Upper lobe of left lung (tissue), 6 donors: ENCODE measurements around the gene NF1. TPM values are rescaled to one million over a fixed set of nuclear protein-coding genes. Genes with fewer than 3 reads are reported as not detected.
A peak's percentile ranks its signal among the peaks of the same experiment; 100 is the strongest.

Experiments
- ATAC-seq, 2 donors: fragments of 200-7000 bp; cut with Tn5 transposase; one replicate each; pipeline ENCODE4 v1.9.1; 2022; ENCODE audit warnings: mild to moderate bottlenecking in 2 of 2, moderate library complexity in 2 of 2; ENCODE audit not compliant: low FRiP score in 2 of 2
- DNase-seq, 2 donors: peaks; one replicate each; pipeline ENCODE4 v3.0.0-alpha.2; 2019 to 2020
- H3K27ac ChIP-seq, 4 donors: fragments of 200-600 bp; sonication (generic); one replicate each; pipeline ENCODE4 v1.5.1; 2016 to 2019
- H3K27me3 ChIP-seq, 4 donors: fragments of 200-600 bp; sonication (generic); one replicate each; pipeline ENCODE4 v1.5.1; 2017 to 2019
- H3K36me3 ChIP-seq, 4 donors: fragments of 200-600 bp; sonication (generic); one replicate each; pipeline ENCODE4 v1.5.1; 2016 to 2019
- H3K4me1 ChIP-seq, 4 donors: fragments of 200-600 bp; sonication (generic); one replicate each; pipeline ENCODE4 v1.5.1; 2018 to 2019
- H3K4me3 ChIP-seq, 4 donors: fragments of 200-600 bp; sonication (generic); one replicate each; pipeline ENCODE4 v1.5.1; 2017 to 2019; ENCODE audit warnings: mild to moderate bottlenecking in 2 of 4, moderate library complexity in 1 of 4
- H3K9me3 ChIP-seq, 4 donors: fragments of 200-600 bp; sonication (generic); one replicate each; pipeline ENCODE4 v1.5.1; 2018 to 2019
- CTCF ChIP-seq, 6 experiments: fragments of 450-650 bp in 4 of 6; fragments of 200-600 bp in 2 of 6; sonication (generic) in 2 of 6; IDR thresholded peaks; one replicate each; pipeline ENCODE4 v1.5.1; 2016 to 2019; ENCODE audit warnings: antibody characterized with exemption in 6 of 6
- EP300 ChIP-seq, 4 donors: sonication (generic); formaldehyde crosslinking; IDR thresholded peaks; one replicate each; pipeline ENCODE4 v1.5.1; 2017; ENCODE audit warnings: antibody characterized with exemption in 4 of 4, control low read depth in 2 of 4
- POLR2A ChIP-seq, 4 donors: fragments of 450-650 bp; IDR thresholded peaks; one replicate each; pipeline ENCODE4 v1.5.1; 2016 to 2017; ENCODE audit warnings: antibody characterized with exemption in 4 of 4, mild to moderate bottlenecking in 2 of 4
- POLR2AphosphoS5 ChIP-seq, 2 donors: sonication (generic); formaldehyde crosslinking; IDR thresholded peaks; one replicate each; pipeline ENCODE4 v1.5.1; 2017; ENCODE audit warnings: antibody characterized with exemption in 2 of 2
- WGBS, 2 donors: methylation state at CpG; one replicate each; pipeline ENCODE4 v1.1.5; 2017 to 2018; 5-methylcytosine and 5-hydroxymethylcytosine counted together
- total RNA-seq, 6 donors: library from RNA; depleted of rRNA in 4 of 6; stranded (reverse); fragments of >200 nt in 4 of 6; gene quantifications; one replicate each; pipeline versions ENCODE4 v1.1.0 to v1.2.1, GENCODE V29; 2016 to 2021
- donor health status: DM: no; HTN: no; CAD: no; lungs with moderate emphysema.
- donor health status: DM: no; HTN: yes; CAD: no; lungs with severe emphysema.

The NF1 gene
- total RNA-seq, 6 donors from 2014 or later: 35.5 to 85.1 (median 47.1) TPM

- H3K27me3 ChIP-seq: no peaks in the 10 kb centered on the region
- peaks cover 0 to 4% (median 0%) of the 10 kb centered on the region in 4 donors for H3K4me1 ChIP-seq
- no peak overlapping the region for H3K27ac ChIP-seq
- no peaks in the 10 kb centered on the region for H3K36me3 ChIP-seq
- no peak for ATAC-seq
- no peak for DNase-seq
- H3K9me3 ChIP-seq: no peaks in the 10 kb centered on the region
- no peak overlapping the region for H3K4me3 ChIP-seq
- TF ChIP-seq EP300 (IDR thresholded peaks at IDR 0.05): no peak
- TF ChIP-seq POLR2A (IDR thresholded peaks at IDR 0.05): no peak
- 60 to 85% methylated on average over 1 to 6 of the region's 6 CpGs for WGBS, 2 donors
Measured at GRCh38 chr17:31412511-31412910, 317.7 kb downstream of the NF1 start.

- WGBS, 2 donors: 59 to 68% methylated on average over 15 of the region's 15 CpGs
- H3K27me3 ChIP-seq: no peaks in the 10 kb centered on the region
- TF ChIP-seq EP300 (IDR thresholded peaks at IDR 0.05): no peak
- no peak for TF ChIP-seq CTCF (IDR thresholded peaks at IDR 0.05)
- no peak for TF ChIP-seq POLR2A (IDR thresholded peaks at IDR 0.05)
- no peak for TF ChIP-seq POLR2AphosphoS5 (IDR thresholded peaks at IDR 0.05)
- H3K36me3 ChIP-seq: no peaks in the 10 kb centered on the region
- DNase-seq (no peak), ATAC-seq (no peak)
- H3K4me1 ChIP-seq: peaks cover 0 to 4% (median 0%) of the 10 kb centered on the region in 4 donors
- no peaks in the 10 kb centered on the region for H3K9me3 ChIP-seq
- H3K4me3 ChIP-seq: no peak overlapping the region
- no peak overlapping the region for H3K27ac ChIP-seq
Measured at GRCh38 chr17:31413081-31413799, 318.5 kb downstream of the NF1 start.

GRCh38 chr17:31413874-31414549 lies 319.2 kb downstream of the NF1 start:
- Histone ChIP-seq H3K27ac (no peak overlapping the region), H3K36me3 (no peaks in the 10 kb centered on the region), H3K4me3 (no peak overlapping the region), H3K27me3 (no peaks in the 10 kb centered on the region), H3K9me3 (no peaks in the 10 kb centered on the region), H3K4me1 (peaks cover 0 to 4% (median 0%) of the 10 kb centered on the region in 4 donors)
- ATAC-seq (no peak), DNase-seq (no peak)
- WGBS, 2 donors: 42 to 56% methylated on average over 12 of the region's 12 CpGs
- no peak for TF ChIP-seq POLR2A (IDR thresholded peaks at IDR 0.05)
- TF ChIP-seq POLR2AphosphoS5 (IDR thresholded peaks at IDR 0.05): no peak
- no peak for TF ChIP-seq EP300 (IDR thresholded peaks at IDR 0.05)
- no peak for TF ChIP-seq CTCF (IDR thresholded peaks at IDR 0.05)

- peaks cover 0 to 4% (median 0%) of the 10 kb centered on the region in 4 donors for H3K4me1 ChIP-seq
- no peak for DNase-seq
- H3K9me3 ChIP-seq: no peaks in the 10 kb centered on the region
- no peak for ATAC-seq
- no peak overlapping the region for H3K4me3 ChIP-seq
- no peak overlapping the region for H3K27ac ChIP-seq
- 78% methylated on average over 6 of the region's 6 CpGs; no CpG with 5 or more reads in 1 of the 2 donors for WGBS, 2 donors
- no peak for TF ChIP-seq CTCF (IDR thresholded peaks at IDR 0.05)
- TF ChIP-seq EP300 (IDR thresholded peaks at IDR 0.05): no peak
- TF ChIP-seq POLR2A (IDR thresholded peaks at IDR 0.05): no peak
- TF ChIP-seq POLR2AphosphoS5 (IDR thresholded peaks at IDR 0.05): no peak
- H3K27me3 ChIP-seq: no peaks in the 10 kb centered on the region
- H3K36me3 ChIP-seq: no peaks in the 10 kb centered on the region
Measured at GRCh38 chr17:31414550-31414918, 319.8 kb downstream of the NF1 start.

GRCh38 chr17:31415004-31415454 lies 320.3 kb downstream of the NF1 start:
- WGBS, 2 donors: 37 to 60% methylated on average over 7 of the region's 7 CpGs
- ATAC-seq: peak in 1 of 2 donors; percentile 54

More at GRCh38 chr17:31415004-31415454, 320.3 kb downstream of the NF1 start:
- Histone ChIP-seq H3K27me3 (no peaks in the 10 kb centered on the region), H3K36me3 (no peaks in the 10 kb centered on the region), H3K4me3 (no peak overlapping the region), H3K9me3 (no peaks in the 10 kb centered on the region), H3K4me1 (peaks cover 0 to 4% (median 0%) of the 10 kb centered on the region in 4 donors), H3K27ac (no peak overlapping the region)
- TF ChIP-seq POLR2AphosphoS5 (IDR thresholded peaks at IDR 0.05): no peak
- no peak for TF ChIP-seq EP300 (IDR thresholded peaks at IDR 0.05)
- no peak for TF ChIP-seq CTCF (IDR thresholded peaks at IDR 0.05)
- TF ChIP-seq POLR2A (IDR thresholded peaks at IDR 0.05): no peak
- no peak for DNase-seq
